WERI-Rb-1 (cell line): ENCODE data around the gene AKR1C2.

ENCODE experiments used
- DNase-seq: peaks from one replicate; pipeline ENCODE4 v3.0.0-alpha.2; 2020
- H3K27ac ChIP-seq: fragments of 250-450 bp; sonication (Bioruptor Pico); 2 replicates; pipeline ENCODE4 v1.5.1; 2020; ENCODE audit warnings: mild to moderate bottlenecking, moderate library complexity
- H3K27me3 ChIP-seq: fragments of 250-450 bp; sonication (Bioruptor Pico); 2 replicates; pipeline ENCODE4 v1.5.1; 2021; ENCODE audit warnings: mild to moderate bottlenecking, low read depth, moderate library complexity; ENCODE audit not compliant: insufficient read depth, severe bottlenecking
- H3K36me3 ChIP-seq: fragments of 250-450 bp; sonication (Bioruptor Pico); 2 replicates; pipeline ENCODE4 v1.5.1; 2020; ENCODE audit warnings: mild to moderate bottlenecking, moderate library complexity
- H3K4me3 ChIP-seq: 2 replicates; pipeline ENCODE4 v1.5.1; 2011; ENCODE audit warnings: low read depth, mild to moderate bottlenecking, control low read depth, low read length
- H3K9me3 ChIP-seq: fragments of 250-450 bp; sonication (Bioruptor Pico); 2 replicates; pipeline ENCODE4 v1.5.1; 2021; ENCODE audit warnings: mild to moderate bottlenecking, moderate library complexity; ENCODE audit not compliant: severe bottlenecking
- TF ChIP-seq, protein P1 (sequence below): IDR thresholded peaks from 2 replicates; pipeline ENCODE4 v1.5.1; 2011; ENCODE audit warnings: low read depth, mild to moderate bottlenecking, control low read depth, inconsistent platforms, low read length

Gene AKR1C2

DNA sequence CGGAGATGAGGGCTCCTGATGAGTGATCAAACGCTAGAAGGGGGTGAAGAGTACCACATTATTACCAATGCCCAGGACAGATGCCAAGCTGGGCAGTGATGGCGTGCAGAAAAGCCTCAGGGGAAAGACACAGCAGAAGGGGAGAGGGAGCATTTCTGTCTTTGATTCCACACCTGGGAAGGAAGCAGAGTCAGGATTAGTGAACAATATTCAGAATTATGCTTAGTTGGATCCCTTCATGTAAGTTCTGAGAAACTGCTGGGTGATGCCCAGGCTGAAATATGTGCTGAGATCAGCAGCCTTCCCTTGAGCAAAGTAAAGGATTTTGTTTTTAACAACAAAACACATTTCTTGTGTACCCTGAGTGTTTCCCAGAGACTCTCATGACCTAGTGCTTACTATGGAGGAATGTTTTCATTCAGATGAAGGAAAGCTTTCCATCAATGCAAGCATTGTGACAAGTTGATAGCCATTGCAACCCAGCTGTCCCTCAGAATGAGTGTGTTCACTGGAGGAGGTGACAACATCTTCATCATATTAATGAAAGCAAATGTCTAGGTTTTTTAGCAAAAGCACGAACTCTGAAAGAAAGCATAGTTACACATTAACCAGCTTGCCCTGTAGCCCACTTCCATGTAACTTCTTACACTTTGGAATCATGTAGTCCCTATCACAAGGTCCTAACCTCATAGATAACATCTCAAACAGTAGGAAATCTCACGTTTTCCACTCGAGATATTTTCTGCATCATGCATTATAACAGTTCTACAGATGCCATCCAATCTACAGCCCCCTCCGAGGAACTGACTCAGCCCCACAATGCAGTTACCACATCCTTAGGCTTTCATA lies 64.2 kb downstream of the AKR1C2 start:
- no peak for DNase-seq
- no peaks in the 10 kb centered on the region for H3K36me3 ChIP-seq
- peaks cover 3% of the 10 kb centered on the region for H3K27me3 ChIP-seq
- H3K27ac ChIP-seq = no peak overlapping the region
- TF ChIP-seq, protein P1, sequence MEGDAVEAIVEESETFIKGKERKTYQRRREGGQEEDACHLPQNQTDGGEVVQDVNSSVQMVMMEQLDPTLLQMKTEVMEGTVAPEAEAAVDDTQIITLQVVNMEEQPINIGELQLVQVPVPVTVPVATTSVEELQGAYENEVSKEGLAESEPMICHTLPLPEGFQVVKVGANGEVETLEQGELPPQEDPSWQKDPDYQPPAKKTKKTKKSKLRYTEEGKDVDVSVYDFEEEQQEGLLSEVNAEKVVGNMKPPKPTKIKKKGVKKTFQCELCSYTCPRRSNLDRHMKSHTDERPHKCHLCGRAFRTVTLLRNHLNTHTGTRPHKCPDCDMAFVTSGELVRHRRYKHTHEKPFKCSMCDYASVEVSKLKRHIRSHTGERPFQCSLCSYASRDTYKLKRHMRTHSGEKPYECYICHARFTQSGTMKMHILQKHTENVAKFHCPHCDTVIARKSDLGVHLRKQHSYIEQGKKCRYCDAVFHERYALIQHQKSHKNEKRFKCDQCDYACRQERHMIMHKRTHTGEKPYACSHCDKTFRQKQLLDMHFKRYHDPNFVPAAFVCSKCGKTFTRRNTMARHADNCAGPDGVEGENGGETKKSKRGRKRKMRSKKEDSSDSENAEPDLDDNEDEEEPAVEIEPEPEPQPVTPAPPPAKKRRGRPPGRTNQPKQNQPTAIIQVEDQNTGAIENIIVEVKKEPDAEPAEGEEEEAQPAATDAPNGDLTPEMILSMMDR = no peak
- H3K4me3 ChIP-seq = no peak overlapping the region
- H3K9me3 ChIP-seq = no peaks in the 10 kb centered on the region
